ENCODE results near the gene RGR. TPM values are rescaled to one million over a fixed set of nuclear protein-coding genes. Genes with fewer than 3 reads are reported as not detected.

Gene RGR
- total and polyA plus RNA-seq, 8 donors: not detected

GRCh38 chr10:84286695-84287094 lies 41.8 kb downstream of the RGR start:
- FAIRE-seq: no peak
- no peak for ATAC-seq
- no peaks in the 10 kb centered on the region for H3K36me3 ChIP-seq
- no peak overlapping the region for H3K27ac ChIP-seq
- no peak overlapping the region for H3K4me3 ChIP-seq
- no peaks in the 10 kb centered on the region for H3K27me3 ChIP-seq
- no peak for TF ChIP-seq CTCF (IDR thresholded peaks at IDR 0.05)
- intact Hi-C loops (cut with DNase I): no loop called here
- H3K9me3 ChIP-seq: no peaks in the 10 kb centered on the region
- H3K4me1 ChIP-seq: peaks cover 0 to 5% (median 0%) of the 10 kb centered on the region in 3 donors
- no peak for DNase-seq

GRCh38 chr10:84288151-84288550 lies 43.3 kb downstream of the RGR start:
- ATAC-seq (peak; percentile 76 to 97 (median 81)), FAIRE-seq (no peak), DNase-seq (peak in 4 of 6 donors; percentile 29 to 72 (median 60))
- no peaks in the 10 kb centered on the region for H3K27me3 ChIP-seq
- WGBS, 2 donors: 42 to 45% methylated on average over 1 of the region's 1 CpG
- peaks cover 0 to 5% (median 0%) of the 10 kb centered on the region in 3 donors for H3K4me1 ChIP-seq
- H3K9me3 ChIP-seq: no peaks in the 10 kb centered on the region
- intact Hi-C loops (cut with DNase I): no loop called here
- no peak overlapping the region for H3K27ac ChIP-seq
- H3K4me3 ChIP-seq: no peak overlapping the region
- H3K36me3 ChIP-seq: no peaks in the 10 kb centered on the region
- no peak for TF ChIP-seq CTCF (IDR thresholded peaks at IDR 0.05)

- ATAC-seq: no peak
- no peak for FAIRE-seq
- Histone ChIP-seq H3K4me1 (peaks cover 0 to 5% (median 0%) of the 10 kb centered on the region in 3 donors), H3K27ac (no peak overlapping the region), H3K36me3 (no peaks in the 10 kb centered on the region), H3K4me3 (no peak overlapping the region), H3K27me3 (no peaks in the 10 kb centered on the region), H3K9me3 (no peaks in the 10 kb centered on the region)
- DNase-seq: no peak
- WGBS, 2 donors: 75 to 91% methylated on average over 1 of the region's 1 CpG
- TF ChIP-seq CTCF (IDR thresholded peaks at IDR 0.05): no peak
- intact Hi-C loops (cut with DNase I): no loop called here
These were observed 44.8 kb downstream of the RGR start for GRCh38 chr10:84289521-84290200.

- ATAC-seq: no peak
- no peaks in the 10 kb centered on the region for H3K27me3 ChIP-seq
- no peaks in the 10 kb centered on the region for H3K36me3 ChIP-seq
- WGBS, 2 donors: 49% methylated on average over 3 of the region's 3 CpGs
- FAIRE-seq: no peak
- no peak for TF ChIP-seq CTCF (IDR thresholded peaks at IDR 0.05)
- no peak for DNase-seq
- no peak overlapping the region for H3K4me3 ChIP-seq
- no peaks in the 10 kb centered on the region for H3K9me3 ChIP-seq
- H3K4me1 ChIP-seq: peaks cover 0 to 5% (median 0%) of the 10 kb centered on the region in 3 donors
- H3K27ac ChIP-seq: no peak overlapping the region
- intact Hi-C loops (cut with DNase I): no loop called here
These were observed 45.4 kb downstream of the RGR start for GRCh38 chr10:84290235-84290634.

GRCh38 chr10:84291384-84291783 lies 46.5 kb downstream of the RGR start:
- FAIRE-seq (no peak), ATAC-seq (peak in 3 of 4 donors; percentile 51 to 74 (median 61)), DNase-seq (no peak)
- Histone ChIP-seq H3K4me3 (no peak overlapping the region), H3K4me1 (peaks cover 0 to 5% (median 0%) of the 10 kb centered on the region in 3 donors), H3K9me3 (no peaks in the 10 kb centered on the region), H3K27me3 (no peaks in the 10 kb centered on the region), H3K27ac (no peak overlapping the region), H3K36me3 (no peaks in the 10 kb centered on the region)
- WGBS, 2 donors: 68 to 81% methylated on average over 1 of the region's 1 CpG
- intact Hi-C loops (cut with DNase I): no loop called here
- no peak for TF ChIP-seq CTCF (IDR thresholded peaks at IDR 0.05)
